Measurements from ENCODE around the gene DHFR. TPM values are rescaled to one million over a fixed set of nuclear protein-coding genes. Genes with fewer than 3 reads are reported as not detected.

DHFR gene
- total RNA-seq, 1 donor from 2014 or later: 12.7 TPM

- no peaks in the 10 kb centered on the region for H3K4me1 Mint-ChIP-seq
- TF ChIP-seq CTCF (IDR thresholded peaks at IDR 0.05): no peak
- intact Hi-C loops (cut with micrococcal nuclease): no loop called here
- ATAC-seq (ENCODE audit: low read depth) (no peak), DNase-seq (no peak)
- CTCF ChIA-PET: no interaction called here
- H3K27ac Mint-ChIP-seq: no peak overlapping the region
- no peak overlapping the region for H3K4me3 Mint-ChIP-seq
- POLR2A ChIA-PET: no interaction called here
- H3K36me3 Mint-ChIP-seq (ENCODE audit: low read depth): no peaks in the 10 kb centered on the region
- no peaks in the 10 kb centered on the region for H3K9me3 Mint-ChIP-seq
- H3K27me3 Mint-ChIP-seq: peaks cover 4% of the 10 kb centered on the region
Observed at GRCh38 chr5:80594810-80595209, 60.0 kb downstream of the DHFR start.

GRCh38 chr5:80592761-80593160 lies 62.0 kb downstream of the DHFR start:
- DNase-seq (no peak), ATAC-seq (ENCODE audit: low read depth) (no peak)
- Mint-ChIP-seq H3K4me1 (no peaks in the 10 kb centered on the region), H3K36me3 (ENCODE audit: low read depth) (no peaks in the 10 kb centered on the region), H3K4me3 (no peak overlapping the region), H3K27me3 (peaks cover 4% of the 10 kb centered on the region), H3K9me3 (no peaks in the 10 kb centered on the region), H3K27ac (no peak overlapping the region)
- TF ChIP-seq CTCF (IDR thresholded peaks at IDR 0.05): no peak
- intact Hi-C loops (cut with micrococcal nuclease): no loop called here
- CTCF ChIA-PET: no interaction called here
- POLR2A ChIA-PET: no interaction called here

- Mint-ChIP-seq H3K36me3 (ENCODE audit: low read depth) (no peaks in the 10 kb centered on the region), H3K4me1 (no peaks in the 10 kb centered on the region), H3K27me3 (peaks cover 4% of the 10 kb centered on the region), H3K9me3 (no peaks in the 10 kb centered on the region), H3K4me3 (no peak overlapping the region), H3K27ac (no peak overlapping the region)
- no peak for TF ChIP-seq CTCF (IDR thresholded peaks at IDR 0.05)
- ChIA-PET POLR2A (no interaction called here), CTCF (no interaction called here)
- intact Hi-C loops (cut with micrococcal nuclease): no loop called here
- DNase-seq (no peak), ATAC-seq (ENCODE audit: low read depth) (no peak)
Observed at GRCh38 chr5:80592105-80592504, 62.7 kb downstream of the DHFR start.

GRCh38 chr5:80591352-80591751 lies 63.4 kb downstream of the DHFR start:
- H3K4me1 Mint-ChIP-seq: no peaks in the 10 kb centered on the region
- no peak for DNase-seq
- no peak overlapping the region for H3K4me3 Mint-ChIP-seq
- CTCF ChIA-PET: no interaction called here
- intact Hi-C loops (cut with micrococcal nuclease): no loop called here
- no peak overlapping the region for H3K27ac Mint-ChIP-seq
- no peaks in the 10 kb centered on the region for H3K9me3 Mint-ChIP-seq
- POLR2A ChIA-PET: no interaction called here
- H3K27me3 Mint-ChIP-seq: peaks cover 4% of the 10 kb centered on the region
- no peak for TF ChIP-seq CTCF (IDR thresholded peaks at IDR 0.05)
- ATAC-seq (ENCODE audit: low read depth): no peak
- no peaks in the 10 kb centered on the region for H3K36me3 Mint-ChIP-seq (ENCODE audit: low read depth)

- intact Hi-C loops (cut with micrococcal nuclease): no loop called here
- H3K27ac Mint-ChIP-seq: no peak overlapping the region
Observed at GRCh38 chr5:80590766-80591165, 64.0 kb downstream of the DHFR start.

More at GRCh38 chr5:80590766-80591165, 64.0 kb downstream of the DHFR start:
- no peaks in the 10 kb centered on the region for H3K4me1 Mint-ChIP-seq
- no peak for TF ChIP-seq CTCF (IDR thresholded peaks at IDR 0.05)
- H3K36me3 Mint-ChIP-seq (ENCODE audit: low read depth): no peaks in the 10 kb centered on the region
- no peak for DNase-seq
- no peak for ATAC-seq (ENCODE audit: low read depth)
- H3K27me3 Mint-ChIP-seq: peaks cover 4% of the 10 kb centered on the region
- ChIA-PET CTCF (no interaction called here), POLR2A (no interaction called here)
- no peak overlapping the region for H3K4me3 Mint-ChIP-seq
- H3K9me3 Mint-ChIP-seq: no peaks in the 10 kb centered on the region
